ENCODE measurements around the gene CRKL.

CRKL gene

DNA sequence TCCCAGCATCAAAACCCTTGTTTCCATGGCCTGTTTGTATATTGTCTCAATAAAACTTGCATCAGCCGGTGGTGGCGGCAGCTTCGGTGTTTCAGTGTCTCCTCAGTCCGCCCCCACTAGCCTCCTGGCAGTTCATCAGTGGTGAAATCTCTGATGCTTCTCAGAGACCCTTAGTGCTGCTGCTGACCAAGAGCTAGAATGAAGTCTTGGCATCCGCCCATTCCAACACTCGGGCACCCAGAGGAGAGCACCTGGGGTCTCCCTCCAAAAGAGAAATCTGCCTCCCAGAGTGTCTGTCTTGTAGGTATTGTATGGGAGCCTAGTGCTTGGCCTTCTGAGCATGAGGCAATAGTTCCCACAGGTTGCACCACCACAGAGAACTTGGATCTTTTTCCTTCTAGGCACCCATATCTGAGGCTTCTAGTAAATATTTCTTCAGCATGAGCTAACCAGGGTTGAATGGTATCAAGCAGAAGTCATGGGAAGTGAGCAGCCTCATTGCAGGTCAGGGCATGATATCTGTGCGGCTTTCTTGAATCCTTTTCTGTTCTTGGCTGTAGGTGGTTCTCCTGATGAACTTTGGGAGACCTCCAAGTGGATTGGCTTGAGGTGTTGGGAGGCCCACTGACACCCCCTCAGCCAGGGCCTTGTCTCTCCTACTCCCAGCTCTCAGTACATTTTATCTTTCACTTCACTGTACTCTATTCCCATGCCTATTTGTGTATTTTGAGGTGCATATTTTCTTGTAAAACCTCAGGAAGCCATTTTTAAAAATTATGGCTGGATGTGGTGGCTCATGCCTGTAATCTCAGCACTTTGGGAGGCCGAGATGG lies 36.7 kb downstream of the CRKL start:
- no peak for DNase-seq

GRCh38 chr22:20955548-20955947 lies 38.3 kb downstream of the CRKL start:
- no peak for DNase-seq

DNA sequence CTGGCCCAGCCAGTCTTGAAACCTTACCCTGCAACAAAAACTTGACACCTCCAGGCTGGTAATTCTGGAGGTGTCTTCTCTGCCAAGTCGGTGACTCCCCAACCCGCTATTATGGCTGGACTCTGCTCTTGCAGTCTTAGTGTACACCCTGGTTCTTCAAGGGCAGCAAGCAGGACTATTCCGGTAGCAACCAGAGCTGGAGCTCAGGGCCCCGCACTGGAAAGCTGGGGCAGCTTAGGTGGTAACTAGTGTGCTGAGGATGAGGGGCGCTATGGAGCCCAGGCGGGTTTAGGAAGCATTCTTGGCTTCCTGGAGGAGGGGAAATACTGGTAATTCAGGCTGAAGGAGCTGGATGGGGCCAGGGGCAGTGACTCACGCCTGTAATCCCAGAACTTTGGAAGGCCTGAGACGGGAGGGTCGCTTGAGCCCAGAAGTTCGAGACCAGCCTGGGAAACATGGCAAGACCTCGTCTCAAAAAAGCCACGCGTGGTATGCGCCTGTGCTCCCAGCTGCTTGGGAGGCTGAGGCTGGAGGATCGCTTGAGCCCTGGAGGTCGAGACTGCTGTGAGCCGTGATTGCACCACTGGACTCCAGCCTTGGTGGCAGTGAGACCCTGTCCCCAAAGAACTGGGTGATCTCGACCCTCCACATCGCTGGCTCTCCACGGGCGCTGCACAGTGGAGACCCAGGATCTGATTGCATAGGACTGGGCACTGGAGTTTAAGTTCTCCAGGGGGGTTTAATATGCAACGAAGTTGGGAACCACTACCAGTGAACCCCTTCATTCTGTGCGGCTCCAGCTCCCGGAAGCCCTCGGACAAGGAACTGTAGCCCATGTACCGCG lies 39.3 kb downstream of the CRKL start:
- no peak for DNase-seq

DNA sequence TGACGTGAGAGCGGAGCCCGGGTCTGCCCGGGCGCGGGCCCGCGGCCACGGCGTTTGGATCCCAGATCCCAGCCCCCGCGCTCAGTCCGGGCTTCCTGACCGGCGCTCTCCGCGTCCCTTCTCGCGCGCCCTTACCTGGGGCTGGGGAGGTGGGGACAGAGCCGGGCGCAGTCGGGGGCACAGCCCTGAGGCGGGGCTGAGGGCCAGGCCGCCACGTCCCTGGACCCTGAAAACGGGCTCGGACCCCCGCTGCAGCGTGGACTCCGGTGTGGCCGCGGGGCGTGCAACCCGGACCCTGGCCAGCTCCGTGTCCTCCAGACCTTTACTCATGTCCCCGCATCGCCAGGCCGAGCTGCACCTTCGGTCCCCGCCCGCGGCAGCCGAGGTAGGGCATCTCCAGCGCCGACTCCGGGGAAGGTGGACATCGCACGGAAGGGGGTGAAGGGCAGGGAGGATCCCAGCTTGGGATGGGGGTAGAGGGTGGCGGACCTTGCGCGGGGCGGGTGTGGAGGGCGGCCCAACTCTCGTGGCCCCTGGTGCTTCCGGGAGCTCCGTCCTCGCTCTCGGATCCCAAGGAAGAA lies 40.0 kb downstream of the CRKL start:
- DNase-seq: no peak

GRCh38 chr22:20957683-20958431 lies 40.6 kb downstream of the CRKL start:
- DNase-seq: no peak

- DNase-seq: no peak
These were observed 42.6 kb downstream of the CRKL start for GRCh38 chr22:20959578-20960461.

DNA sequence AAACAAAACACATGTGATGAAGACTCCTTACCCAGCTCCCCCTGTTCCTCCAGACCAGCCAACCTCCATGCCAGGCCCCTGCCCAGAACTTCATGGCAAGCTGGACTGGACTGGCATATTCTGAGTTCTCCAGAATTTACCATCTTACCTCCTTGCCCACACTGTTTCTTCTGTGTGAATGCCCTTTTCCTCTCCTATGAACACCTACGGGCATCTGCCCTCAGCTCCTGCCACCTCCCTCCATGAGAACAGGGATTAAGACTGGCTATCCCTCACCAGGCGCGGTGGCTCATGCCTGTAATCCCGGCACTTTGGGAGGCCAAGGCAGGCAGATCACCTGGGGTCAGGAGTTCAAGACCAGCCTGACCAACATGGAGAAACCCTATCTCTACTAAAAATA lies 43.4 kb downstream of the CRKL start:
- DNase-seq: no peak

GRCh38 chr22:20962491-20962945 lies 45.3 kb downstream of the CRKL start:
- no peak for DNase-seq

DNA sequence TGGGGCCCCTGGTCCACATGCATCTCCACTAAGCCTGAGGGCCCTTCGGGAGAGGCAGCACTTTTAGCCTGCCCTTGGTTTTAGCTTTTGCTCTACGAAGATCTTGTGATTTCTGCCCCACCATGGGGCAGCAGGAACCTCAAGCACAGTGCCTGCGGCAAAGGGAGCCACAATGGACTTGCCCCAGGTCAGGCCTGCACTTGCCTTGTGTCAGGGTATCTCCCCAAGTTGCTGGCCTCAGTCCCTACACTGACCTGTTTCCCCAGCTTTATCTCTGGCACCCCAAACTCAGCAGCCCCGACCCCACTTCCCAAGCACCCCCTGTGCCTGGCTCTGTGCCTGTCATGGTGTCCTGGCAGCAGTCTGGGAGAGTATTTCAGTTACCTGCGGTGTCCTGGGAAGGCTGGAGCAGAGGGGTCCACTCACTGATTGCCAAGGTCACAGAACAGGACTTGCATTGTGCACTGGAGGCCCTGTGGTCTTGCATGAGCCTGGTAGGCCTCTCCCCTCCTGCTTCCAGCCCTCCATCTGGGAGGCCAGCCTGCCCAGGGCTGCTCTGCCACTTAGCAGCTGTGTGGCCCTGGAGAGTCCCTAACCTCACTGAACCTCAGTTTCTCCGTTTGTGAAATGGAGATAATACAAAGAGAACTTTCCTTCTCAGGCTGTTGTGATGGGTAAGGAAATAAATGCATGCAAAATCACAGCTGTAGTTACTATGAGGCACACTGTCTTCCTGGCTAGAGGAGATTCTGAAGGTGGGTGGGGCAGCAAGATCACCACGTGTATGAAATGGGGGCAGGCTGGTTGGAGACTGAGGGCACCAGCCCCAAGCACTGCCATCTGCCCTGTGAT lies 46.2 kb downstream of the CRKL start:
- no peak for DNase-seq

- no peak for DNase-seq
These were observed 47.0 kb downstream of the CRKL start for GRCh38 chr22:20964090-20964798.

DNA sequence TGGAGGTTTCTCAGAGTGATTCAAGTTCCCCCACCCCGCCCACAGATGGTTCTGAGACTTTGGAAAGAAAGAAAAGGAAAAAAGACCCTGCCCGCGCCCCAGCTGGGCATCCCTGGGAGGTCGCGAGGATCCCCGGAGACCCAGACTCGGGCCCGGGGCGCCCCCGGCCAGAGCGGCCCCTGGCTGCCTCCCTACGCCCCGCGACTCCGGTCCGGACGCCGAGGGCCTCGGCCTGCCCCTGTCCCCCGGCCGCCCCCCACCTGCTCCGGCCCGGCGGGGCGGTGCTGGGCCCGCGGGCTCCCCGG lies 47.5 kb downstream of the CRKL start:
- no peak for DNase-seq

DNA sequence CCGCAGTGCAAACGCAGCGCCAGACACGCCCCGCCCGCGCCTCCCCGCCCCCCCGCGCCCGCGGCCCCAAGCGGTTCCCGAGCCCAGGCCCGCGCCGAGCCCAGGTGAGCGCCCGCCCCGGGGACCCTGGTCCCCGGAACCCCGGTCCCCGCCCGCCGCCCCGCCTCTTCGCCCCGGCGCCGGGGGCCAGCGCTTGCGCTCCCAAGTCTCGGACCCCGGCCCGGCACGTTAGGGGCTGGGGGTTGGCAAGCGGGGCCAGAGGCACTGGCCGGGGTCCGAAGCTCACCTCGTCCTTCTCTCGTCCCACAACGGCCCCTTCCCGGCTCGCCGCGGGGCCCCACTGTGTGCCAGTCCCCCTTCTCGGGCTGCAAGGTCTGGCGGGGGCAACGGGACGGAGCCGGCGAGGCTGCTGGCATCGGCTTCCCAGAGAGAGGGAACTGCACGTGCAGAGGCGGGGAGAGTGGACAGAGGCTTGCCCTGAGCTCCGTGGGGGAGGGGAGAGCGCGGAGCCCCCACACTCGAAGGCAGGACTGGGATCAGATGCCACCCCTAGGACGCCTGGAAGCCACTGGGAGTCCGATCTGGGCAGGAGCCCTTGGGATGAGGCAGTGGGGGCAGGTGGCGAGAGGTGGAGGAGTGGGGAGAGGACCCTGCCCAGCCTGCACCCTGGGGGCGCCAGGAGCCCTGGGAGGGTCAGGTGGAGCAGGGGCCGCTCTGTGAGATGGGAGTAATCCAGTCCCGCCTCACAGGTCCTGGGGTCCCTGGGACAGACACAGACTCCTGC lies 48.1 kb downstream of the CRKL start:
- no peak for DNase-seq

GRCh38 chr22:20965888-20966855 lies 49.0 kb downstream of the CRKL start:
- DNase-seq: no peak

DNA sequence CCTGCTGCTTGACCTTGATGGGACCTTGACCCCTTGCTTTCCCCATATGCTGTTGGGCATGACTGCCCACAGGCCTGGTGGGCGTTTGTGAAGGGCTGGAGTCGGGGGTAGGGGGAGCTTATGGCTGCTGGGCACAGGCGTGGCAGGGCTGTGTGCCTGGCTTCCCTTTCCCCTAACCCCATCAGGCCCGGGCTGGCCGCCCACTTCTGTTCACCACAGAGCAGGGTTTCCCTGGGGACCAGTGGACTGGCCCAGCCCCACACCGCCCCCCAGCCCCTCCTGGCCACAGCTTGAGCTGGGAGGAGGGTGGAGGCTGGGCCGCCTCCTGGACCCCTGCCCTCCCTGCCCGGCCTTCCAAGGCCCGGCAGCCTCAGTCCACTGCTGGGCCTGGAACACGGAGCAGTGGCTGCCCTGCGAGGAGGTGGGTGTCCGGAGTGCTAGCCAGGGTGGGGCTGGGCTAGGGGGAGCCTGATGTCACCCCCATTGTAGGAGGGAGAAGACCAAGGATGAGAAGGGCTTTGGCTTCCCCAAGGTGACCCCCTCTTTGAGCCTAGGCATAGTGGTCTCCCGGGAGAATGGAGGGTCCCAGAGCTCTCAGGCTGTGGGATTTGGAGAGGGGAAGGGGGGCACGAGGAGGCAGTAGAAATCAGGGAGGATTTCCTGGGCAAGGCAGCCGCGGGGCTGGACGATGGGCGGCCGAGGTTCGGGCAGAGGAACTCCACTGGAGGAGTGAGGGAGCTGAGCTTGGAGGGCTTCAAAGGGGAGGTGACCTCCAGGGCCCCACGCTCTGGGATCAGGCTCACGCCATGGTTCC lies 49.9 kb downstream of the CRKL start, which contains the start of gene AIFM3:
Gene AIFM3, plus strand, starts transcription at position 373 of the 814 bp plus-strand sequence. CDS start 690 bp downstream, outside the sequence.
- no peak for DNase-seq

GRCh38 chr22:20967697-20968211 lies 50.5 kb downstream of the CRKL start:
- DNase-seq: no peak

- no peak for DNase-seq
These were observed 51.2 kb downstream of the CRKL start for GRCh38 chr22:20968281-20968977.
